ENCODE data around the gene TMEM220.

GRCh38 chr17:10754861-10755591, 25.2 kb upstream of the TMEM220 start:
- TF ChIP-seq CTCF (IDR thresholded peaks at IDR 0.05; ENCODE audit: borderline replicate concordance, extremely low read depth, low read length, poor library complexity, severe bottlenecking) (no peak), EZH2 (IDR thresholded peaks at IDR 0.05; ENCODE audit: borderline replicate concordance, low read depth, low read length, severe bottlenecking) (no peak)

All from DND-41 (cell line).